A549 (cell line): ENCODE measurements around the gene GUCY2D.

ENCODE experiments used
- CEBPB ChIP-seq, 2 experiments: fragments of >200 bp in 1 of 2; sonication (Bioruptor Twin) in 1 of 2; formaldehyde crosslinking in 1 of 2; IDR thresholded peaks; 2 replicates each; pipeline ENCODE4 v1.6.1; 2012 to 2016
- CHD2 ChIP-seq: fragments of 150-350 bp; IDR thresholded peaks from 2 replicates; pipeline ENCODE4 v1.6.1; 2014; ENCODE audit warnings: low read length; ENCODE audit not compliant: partially characterized antibody
- CTCF ChIP-seq: fragments of >200 bp; sonication (Bioruptor Twin); formaldehyde crosslinking; IDR thresholded peaks from 3 replicates; pipeline ENCODE4 v1.5.1; 2016
- ESRRA ChIP-seq: fragments of 150-350 bp; IDR thresholded peaks from 2 replicates; pipeline ENCODE4 v1.6.1; 2014; ENCODE audit warnings: mild to moderate bottlenecking, low read length, borderline replicate concordance
- FOXS1 ChIP-seq: fragments of 250-450 bp; sonication (Bioruptor Pico); IDR thresholded peaks from 2 replicates; pipeline ENCODE4 v1.5.0; 2020; ENCODE audit warnings: mild to moderate bottlenecking, moderate library complexity
- HOXB5 ChIP-seq: fragments of 250-450 bp; sonication (Bioruptor Pico); IDR thresholded peaks from 2 replicates; pipeline ENCODE4 v1.5.0; 2020; ENCODE audit warnings: mild to moderate bottlenecking, moderate library complexity
- KDM5A ChIP-seq: fragments of 200-600 bp; sonication (generic); IDR thresholded peaks from 2 replicates; pipeline ENCODE4 v1.6.1; 2016; ENCODE audit warnings: antibody characterized with exemption, mild to moderate bottlenecking
- MAFK ChIP-seq: fragments of 450-650 bp; IDR thresholded peaks from 2 replicates; pipeline ENCODE4 v1.6.1; 2014; ENCODE audit not compliant: partially characterized antibody
- POLR2A ChIP-seq: IDR thresholded peaks from 2 replicates; pipeline ENCODE4 v1.6.1; 2012; ENCODE audit warnings: mild to moderate bottlenecking, low read length
- SREBF2 ChIP-seq: fragments of 450-650 bp; IDR thresholded peaks from 2 replicates; pipeline ENCODE4 v1.6.1; 2014; ENCODE audit warnings: mild to moderate bottlenecking, moderate library complexity
- ZSCAN20 ChIP-seq: fragments of 250-450 bp; sonication (Bioruptor Pico); IDR thresholded peaks from 2 replicates; pipeline ENCODE4 v1.8.0; 2022; ENCODE audit warnings: mild to moderate bottlenecking, moderate library complexity
- TF ChIP-seq, protein P1 (sequence below): IDR thresholded peaks from 2 replicates; pipeline ENCODE4 v1.6.1; 2012
- TF ChIP-seq, protein P2 (sequence below): fragments of 450-650 bp; IDR thresholded peaks from 2 replicates; pipeline ENCODE4 v1.6.1; 2014; ENCODE audit warnings: antibody characterized with exemption

GRCh38 chr17:7956228-7956965 is 46.0 kb upstream of the GUCY2D start:
- TF ChIP-seq HOXB5 (CRISPR knock-in tag) = no peak
- no peak for TF ChIP-seq KDM5A
- TF ChIP-seq, protein P1, sequence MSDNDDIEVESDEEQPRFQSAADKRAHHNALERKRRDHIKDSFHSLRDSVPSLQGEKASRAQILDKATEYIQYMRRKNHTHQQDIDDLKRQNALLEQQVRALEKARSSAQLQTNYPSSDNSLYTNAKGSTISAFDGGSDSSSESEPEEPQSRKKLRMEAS = no peak
- no peak for TF ChIP-seq CTCF
- no peak for TF ChIP-seq CHD2
- no peak for TF ChIP-seq ESRRA
- no peak for TF ChIP-seq POLR2A
- TF ChIP-seq ZSCAN20 (CRISPR knock-in tag) = no peak
- peak; percentile 62 for TF ChIP-seq MAFK
- TF ChIP-seq, protein P2, sequence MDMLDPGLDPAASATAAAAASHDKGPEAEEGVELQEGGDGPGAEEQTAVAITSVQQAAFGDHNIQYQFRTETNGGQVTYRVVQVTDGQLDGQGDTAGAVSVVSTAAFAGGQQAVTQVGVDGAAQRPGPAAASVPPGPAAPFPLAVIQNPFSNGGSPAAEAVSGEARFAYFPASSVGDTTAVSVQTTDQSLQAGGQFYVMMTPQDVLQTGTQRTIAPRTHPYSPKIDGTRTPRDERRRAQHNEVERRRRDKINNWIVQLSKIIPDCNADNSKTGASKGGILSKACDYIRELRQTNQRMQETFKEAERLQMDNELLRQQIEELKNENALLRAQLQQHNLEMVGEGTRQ = no peak
- no peak for TF ChIP-seq FOXS1 (CRISPR knock-in tag)
- TF ChIP-seq SREBF2 = no peak
- no peak for TF ChIP-seq CEBPB (IDR thresholded peaks at IDR 0.05)
